Glutamatergic neuron (in vitro differentiated cells): ENCODE data around the gene KRT7. TPM values are rescaled to one million over a fixed set of nuclear protein-coding genes. Genes with fewer than 3 reads are reported as not detected.

ENCODE experiments used
- DNase-seq: peaks from one replicate; pipeline ENCODE4 v3.0.0; 2022
- H3K27ac Mint-ChIP-seq: one replicate; pipeline ENCODE4 v1.8.0; 2020; ENCODE audit warnings: mild to moderate bottlenecking, mixed read lengths, inconsistent platforms; ENCODE audit not compliant: unreplicated experiment
- H3K27me3 Mint-ChIP-seq: one replicate; pipeline ENCODE4 v1.8.0; 2020; ENCODE audit warnings: mild to moderate bottlenecking, moderate library complexity, mixed read lengths, inconsistent platforms; ENCODE audit not compliant: unreplicated experiment
- H3K36me3 Mint-ChIP-seq: one replicate; pipeline ENCODE4 v1.8.0; 2020; ENCODE audit warnings: mild to moderate bottlenecking, mixed read lengths, inconsistent platforms; ENCODE audit not compliant: unreplicated experiment
- H3K4me1 Mint-ChIP-seq: one replicate; pipeline ENCODE4 v1.8.0; 2020; ENCODE audit warnings: mild to moderate bottlenecking, low read depth, mixed read lengths, inconsistent platforms; ENCODE audit not compliant: unreplicated experiment
- H3K4me3 Mint-ChIP-seq: one replicate; pipeline ENCODE4 v1.8.0; 2020; ENCODE audit warnings: mild to moderate bottlenecking, mixed read lengths, inconsistent platforms; ENCODE audit not compliant: unreplicated experiment
- H3K9me3 Mint-ChIP-seq: one replicate; pipeline ENCODE4 v1.8.0; 2020; ENCODE audit warnings: mild to moderate bottlenecking, moderate library complexity, mixed read lengths, inconsistent platforms; ENCODE audit not compliant: unreplicated experiment
- CTCF ChIP-seq: fragments of 200-600 bp; sonication (generic); IDR thresholded peaks from one replicate; pipeline ENCODE4 v1.5.0; 2021; ENCODE audit not compliant: partially characterized antibody, unreplicated experiment
- total RNA-seq: library from RNA; stranded (reverse); fragmentation: NEBNext Ultra II Directional; extraction: Animal tissue kit (Norgen Biotek cat#: 25700); gene quantifications from one replicate; pipeline ENCODE4 v1.2.1, GENCODE V29; 2021; ENCODE audit not compliant: unreplicated experiment

The KRT7 gene
- total RNA-seq, 1 donor from 2014 or later, result not detected

- TF ChIP-seq CTCF, result no peak
- H3K27ac Mint-ChIP-seq, result no peak overlapping the region
- peaks cover 15% of the 10 kb centered on the region for H3K27me3 Mint-ChIP-seq
- DNase-seq, result peak; percentile 9
- H3K36me3 Mint-ChIP-seq, result no peaks in the 10 kb centered on the region
- peaks cover 6% of the 10 kb centered on the region for H3K4me1 Mint-ChIP-seq
- peaks cover 4% of the 10 kb centered on the region for H3K9me3 Mint-ChIP-seq
- no peak overlapping the region for H3K4me3 Mint-ChIP-seq
Observed at GRCh38 chr12:52199294-52199919, 33.6 kb upstream of the KRT7 start.

GRCh38 chr12:52200086-52200780 is 32.8 kb upstream of the KRT7 start:
- H3K4me1 Mint-ChIP-seq, result peaks cover 6% of the 10 kb centered on the region
- no peak for TF ChIP-seq CTCF
- no peak overlapping the region for H3K27ac Mint-ChIP-seq
- no peaks in the 10 kb centered on the region for H3K36me3 Mint-ChIP-seq
- peaks cover 15% of the 10 kb centered on the region for H3K27me3 Mint-ChIP-seq
- peak; percentile 7 for DNase-seq
- no peak overlapping the region for H3K4me3 Mint-ChIP-seq
- H3K9me3 Mint-ChIP-seq, result peaks cover 4% of the 10 kb centered on the region

GRCh38 chr12:52200781-52201450 is 32.1 kb upstream of the KRT7 start:
- Mint-ChIP-seq H3K9me3 (peaks cover 4% of the 10 kb centered on the region), H3K27ac (peak overlapping the region; percentile 15), H3K4me1 (peaks cover 6% of the 10 kb centered on the region), H3K36me3 (no peaks in the 10 kb centered on the region), H3K4me3 (no peak overlapping the region), H3K27me3 (peaks cover 15% of the 10 kb centered on the region)
- TF ChIP-seq CTCF, result no peak
- DNase-seq, result peak; percentile 13

GRCh38 chr12:52201451-52201839 is 31.6 kb upstream of the KRT7 start:
- Mint-ChIP-seq H3K4me1 (peaks cover 6% of the 10 kb centered on the region), H3K27ac (peak overlapping the region; percentile 15), H3K27me3 (peaks cover 14% of the 10 kb centered on the region), H3K36me3 (no peaks in the 10 kb centered on the region), H3K9me3 (peaks cover 4% of the 10 kb centered on the region), H3K4me3 (peak overlapping the region; percentile 9)
- DNase-seq, result no peak
- TF ChIP-seq CTCF, result no peak
